HFFc6 (cell line): ENCODE data around the gene SLC28A1. TPM values are rescaled to one million over a fixed set of nuclear protein-coding genes. Genes with fewer than 3 reads are reported as not detected.

Experiments
- DNase-seq: peaks from one replicate; pipeline ENCODE4 v3.0.0-alpha.2; 2018
- H3K27ac Mint-ChIP-seq: 2 replicates; pipeline ENCODE4 v1.8.0; 2020; ENCODE audit warnings: mild to moderate bottlenecking, mixed read lengths
- H3K27me3 Mint-ChIP-seq: 2 replicates; pipeline ENCODE4 v1.8.0; 2021; ENCODE audit warnings: mild to moderate bottlenecking, moderate library complexity, mixed read lengths; ENCODE audit not compliant: insufficient read depth
- H3K36me3 Mint-ChIP-seq: 2 replicates; pipeline ENCODE4 v1.8.0; 2021; ENCODE audit warnings: low read depth, mixed read lengths
- H3K4me1 Mint-ChIP-seq: 2 replicates; pipeline ENCODE4 v1.8.0; 2020; ENCODE audit warnings: low read depth, mixed read lengths
- H3K4me3 Mint-ChIP-seq: 2 replicates; pipeline ENCODE4 v1.8.0; 2020; ENCODE audit warnings: mild to moderate bottlenecking, moderate library complexity, mixed read lengths
- H3K9me3 Mint-ChIP-seq: 2 replicates; pipeline ENCODE4 v1.8.0; 2020; ENCODE audit warnings: mild to moderate bottlenecking, mixed read lengths
- total RNA-seq, 6 experiments: library from RNA; stranded (reverse); fragmentation: NEBNext Ultra II Directional; extraction: Animal tissue kit (Norgen Biotek cat#: 25700); gene quantifications; 2 replicates in 1 of 6; 3 replicates in 5 of 6; pipeline ENCODE4 v1.2.3, GENCODE V29; 2021
- TF ChIP-seq, protein P1 (sequence below): fragments of 200-600 bp; sonication (generic); IDR thresholded peaks from 2 replicates; pipeline ENCODE4 v1.5.0; 2021; ENCODE audit warnings: antibody characterized with exemption, mild to moderate bottlenecking

The SLC28A1 gene
- total RNA-seq, 6 experiments from 2014 or later, result not detected

DNA sequence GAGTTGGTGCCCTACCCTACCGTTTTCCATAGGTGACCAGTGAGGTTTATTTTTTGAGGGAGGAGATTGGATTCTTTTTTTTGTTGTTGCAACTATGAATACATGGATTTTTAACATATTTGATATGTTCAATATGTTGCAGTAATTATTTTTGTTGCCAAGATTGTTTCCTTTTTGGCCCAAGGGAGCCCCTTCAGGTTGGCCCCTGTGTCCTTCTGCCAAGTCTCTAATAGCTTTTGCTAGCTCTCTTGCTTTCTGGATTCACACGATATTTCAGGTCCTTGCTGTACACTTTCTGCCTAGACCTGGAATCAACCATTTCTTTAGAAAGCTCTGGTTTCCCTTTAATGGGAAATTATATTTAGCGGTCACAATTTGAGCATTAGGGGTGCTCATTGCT is 22.7 kb upstream of the SLC28A1 start:
- H3K9me3 Mint-ChIP-seq, result no peaks in the 10 kb centered on the region
- H3K27me3 Mint-ChIP-seq, result peaks cover 1% of the 10 kb centered on the region
- no peak overlapping the region for H3K27ac Mint-ChIP-seq
- no peak for DNase-seq
- no peaks in the 10 kb centered on the region for H3K36me3 Mint-ChIP-seq
- no peak overlapping the region for H3K4me3 Mint-ChIP-seq
- TF ChIP-seq, protein P1, sequence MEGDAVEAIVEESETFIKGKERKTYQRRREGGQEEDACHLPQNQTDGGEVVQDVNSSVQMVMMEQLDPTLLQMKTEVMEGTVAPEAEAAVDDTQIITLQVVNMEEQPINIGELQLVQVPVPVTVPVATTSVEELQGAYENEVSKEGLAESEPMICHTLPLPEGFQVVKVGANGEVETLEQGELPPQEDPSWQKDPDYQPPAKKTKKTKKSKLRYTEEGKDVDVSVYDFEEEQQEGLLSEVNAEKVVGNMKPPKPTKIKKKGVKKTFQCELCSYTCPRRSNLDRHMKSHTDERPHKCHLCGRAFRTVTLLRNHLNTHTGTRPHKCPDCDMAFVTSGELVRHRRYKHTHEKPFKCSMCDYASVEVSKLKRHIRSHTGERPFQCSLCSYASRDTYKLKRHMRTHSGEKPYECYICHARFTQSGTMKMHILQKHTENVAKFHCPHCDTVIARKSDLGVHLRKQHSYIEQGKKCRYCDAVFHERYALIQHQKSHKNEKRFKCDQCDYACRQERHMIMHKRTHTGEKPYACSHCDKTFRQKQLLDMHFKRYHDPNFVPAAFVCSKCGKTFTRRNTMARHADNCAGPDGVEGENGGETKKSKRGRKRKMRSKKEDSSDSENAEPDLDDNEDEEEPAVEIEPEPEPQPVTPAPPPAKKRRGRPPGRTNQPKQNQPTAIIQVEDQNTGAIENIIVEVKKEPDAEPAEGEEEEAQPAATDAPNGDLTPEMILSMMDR, result no peak
- H3K4me1 Mint-ChIP-seq, result peaks cover 8% of the 10 kb centered on the region; the same call in 1 of the 2 replicates

DNA sequence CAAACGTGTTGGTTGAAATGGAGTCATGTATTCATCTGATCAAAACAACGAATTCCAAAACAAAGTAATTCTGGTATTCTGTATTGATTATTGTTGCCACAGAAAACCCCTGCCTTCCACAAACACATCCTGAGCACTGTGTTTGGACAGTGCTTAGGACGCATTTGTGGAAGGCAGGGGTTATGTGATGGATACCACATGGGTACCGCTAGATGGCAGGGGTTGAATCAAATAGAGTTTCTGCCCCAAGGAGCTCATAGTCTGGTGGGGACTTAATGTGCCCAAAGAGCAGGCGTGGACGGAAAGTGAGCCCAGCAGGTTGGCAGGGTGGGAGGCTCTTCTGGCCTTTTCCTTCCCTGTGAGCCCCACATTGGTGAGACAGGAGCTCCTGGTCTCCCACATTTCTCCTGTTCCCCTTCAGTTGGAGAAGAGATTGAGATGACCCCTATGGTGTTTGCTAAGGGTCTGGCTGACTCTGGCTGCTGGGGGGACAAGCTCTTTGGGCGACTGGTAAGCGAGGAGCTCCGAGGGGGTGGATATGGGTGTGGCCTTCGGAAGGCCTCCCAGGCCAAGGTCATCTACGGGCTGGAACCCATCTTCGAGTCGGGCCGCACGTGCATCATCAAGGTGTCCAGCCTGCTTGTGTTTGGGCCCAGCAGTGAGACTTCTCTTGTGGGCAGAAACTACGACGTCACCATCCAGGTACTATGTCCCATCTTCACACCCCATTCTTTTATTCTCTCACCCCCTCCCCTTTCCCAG is 22.1 kb upstream of the SLC28A1 start:
- Mint-ChIP-seq H3K27ac (no peak overlapping the region), H3K9me3 (no peaks in the 10 kb centered on the region), H3K4me3 (no peak overlapping the region), H3K36me3 (no peaks in the 10 kb centered on the region), H3K27me3 (peaks cover 1% of the 10 kb centered on the region), H3K4me1 (peaks cover 8% of the 10 kb centered on the region; the same call in 1 of the 2 replicates)
- TF ChIP-seq, protein P1, result peak; percentile 13; the same call in 1 of the 2 replicates
- DNase-seq, result no peak

DNA sequence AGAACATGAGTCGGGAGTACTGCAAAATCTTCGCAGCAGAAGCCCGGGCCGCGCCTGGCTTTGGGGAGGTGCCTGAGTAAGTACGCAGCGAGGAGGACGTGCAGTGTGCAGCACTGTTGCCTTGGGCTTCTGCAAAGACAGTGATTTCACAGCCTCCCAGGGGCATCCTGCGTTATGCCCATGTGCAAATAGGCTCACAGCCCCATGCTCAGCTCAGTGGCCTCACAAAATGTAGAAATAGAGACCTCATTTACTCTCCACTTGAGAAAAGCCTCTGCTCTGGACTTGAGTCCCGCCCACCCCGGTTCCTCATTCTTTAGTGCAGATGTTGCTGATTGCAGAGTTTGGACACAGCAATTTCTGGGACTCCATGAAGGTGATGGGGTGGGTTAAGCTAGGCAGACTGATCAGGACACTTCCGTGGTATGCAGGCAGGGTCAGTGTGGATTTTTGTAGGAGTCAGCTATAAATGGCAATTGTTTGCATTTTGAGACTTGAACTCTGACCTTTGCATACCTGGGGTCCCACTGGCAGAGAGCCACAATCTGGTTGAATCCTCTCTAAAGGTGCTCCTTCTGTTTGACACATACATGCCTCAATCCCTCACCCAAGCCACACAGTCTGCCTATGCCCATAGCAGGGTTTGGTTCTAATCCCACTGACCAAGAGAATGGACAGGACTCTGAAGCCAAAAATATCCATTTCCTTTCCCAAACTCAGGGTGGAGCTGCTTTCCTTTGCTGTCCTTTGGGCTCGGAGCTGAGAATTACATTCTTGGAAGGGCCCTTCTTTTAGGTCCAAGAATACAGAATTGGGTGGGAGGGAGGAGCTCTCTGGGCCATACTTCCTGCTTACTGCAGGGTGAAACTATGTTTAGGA is 20.7 kb upstream of the SLC28A1 start:
- Mint-ChIP-seq H3K36me3 (no peaks in the 10 kb centered on the region), H3K4me3 (no peak overlapping the region; the same call in 1 of the 2 replicates), H3K27me3 (peaks cover 1% of the 10 kb centered on the region), H3K4me1 (peaks cover 8% of the 10 kb centered on the region; the same call in 1 of the 2 replicates), H3K9me3 (no peaks in the 10 kb centered on the region), H3K27ac (no peak overlapping the region)
- TF ChIP-seq, protein P1, result peak; percentile 42; the same call in 1 of the 2 replicates
- peak; percentile 30 for DNase-seq

DNA sequence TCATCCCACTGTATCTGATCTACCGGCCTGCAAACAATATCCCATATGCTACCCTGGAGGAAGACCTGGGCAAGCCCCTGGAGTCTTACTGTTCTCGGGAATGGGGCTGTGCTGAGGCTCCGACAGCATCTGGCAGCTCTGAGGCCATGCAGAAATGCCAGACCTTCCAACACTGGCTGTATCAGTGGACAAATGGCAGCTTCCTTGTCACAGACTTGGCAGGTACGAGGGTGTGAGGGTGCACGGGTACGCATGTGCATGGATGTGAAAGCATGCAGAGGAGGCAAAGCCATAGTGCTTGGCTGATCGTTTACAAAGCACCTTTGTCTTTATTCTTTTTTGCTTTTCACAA is 20.0 kb upstream of the SLC28A1 start:
- no peaks in the 10 kb centered on the region for H3K9me3 Mint-ChIP-seq
- no peaks in the 10 kb centered on the region for H3K36me3 Mint-ChIP-seq
- TF ChIP-seq, protein P1, result no peak
- DNase-seq, result no peak
- H3K4me1 Mint-ChIP-seq, result peaks cover 8% of the 10 kb centered on the region; the same call in 1 of the 2 replicates
- peaks cover 1% of the 10 kb centered on the region for H3K27me3 Mint-ChIP-seq
- H3K27ac Mint-ChIP-seq, result no peak overlapping the region
- no peak overlapping the region; the same call in 1 of the 2 replicates for H3K4me3 Mint-ChIP-seq

DNA sequence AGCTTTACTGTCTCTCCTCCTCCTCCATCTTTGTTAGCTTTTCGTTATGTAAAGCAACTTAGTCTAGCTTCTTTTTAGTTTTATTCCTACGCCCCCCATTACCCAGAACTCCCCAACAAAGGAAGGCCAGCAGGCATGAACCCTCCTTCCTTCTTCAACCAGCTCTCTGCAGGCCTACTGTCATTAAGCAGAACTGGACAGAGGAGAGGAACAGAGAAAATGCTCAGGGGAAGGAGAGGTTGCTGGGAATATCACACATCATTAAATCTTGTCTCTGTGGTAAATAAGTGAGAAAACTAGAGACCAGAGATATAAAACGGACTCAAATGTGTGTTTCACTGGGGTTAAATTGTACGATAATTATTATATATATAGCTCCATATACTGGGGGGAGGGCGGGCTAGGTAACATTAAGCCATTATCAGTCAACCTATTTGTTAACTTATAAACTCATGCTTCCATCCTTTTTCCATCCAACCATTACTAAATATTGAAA is 19.3 kb upstream of the SLC28A1 start:
- no peaks in the 10 kb centered on the region for H3K9me3 Mint-ChIP-seq
- TF ChIP-seq, protein P1, result no peak
- peaks cover 8% of the 10 kb centered on the region; the same call in 1 of the 2 replicates for H3K4me1 Mint-ChIP-seq
- no peak for DNase-seq
- H3K27ac Mint-ChIP-seq, result no peak overlapping the region
- H3K36me3 Mint-ChIP-seq, result no peaks in the 10 kb centered on the region
- H3K4me3 Mint-ChIP-seq, result no peak overlapping the region
- peaks cover 1% of the 10 kb centered on the region for H3K27me3 Mint-ChIP-seq
